Sigmoid colon (tissue), 7 donors: ENCODE results near the gene RIMS4. TPM values are rescaled to one million over a fixed set of nuclear protein-coding genes. Genes with fewer than 3 reads are reported as not detected.
A peak's percentile ranks its signal among the peaks of the same experiment; 100 is the strongest.

Experiments
- DNase-seq: peaks from one replicate; pipeline ENCODE4 v3.0.0-alpha.2; 2019
- H3K27ac ChIP-seq, 4 donors: fragments of 200-600 bp; sonication (generic); one replicate each; pipeline ENCODE4 v1.5.1; 2016 to 2019; ENCODE audit warnings: mild to moderate bottlenecking in 1 of 4
- H3K27me3 ChIP-seq, 3 donors: fragments of 200-600 bp; sonication (generic); one replicate each; pipeline ENCODE4 v1.5.1; 2019; ENCODE audit warnings: mild to moderate bottlenecking in 1 of 3
- H3K36me3 ChIP-seq, 4 donors: fragments of 200-600 bp; sonication (generic); one replicate each; pipeline ENCODE4 v1.5.1; 2016 to 2019
- H3K4me1 ChIP-seq, 4 donors: fragments of 200-600 bp; sonication (generic); one replicate each; pipeline ENCODE4 v1.5.1; 2017 to 2019
- H3K4me3 ChIP-seq, 4 donors: fragments of 200-600 bp; sonication (generic); one replicate each; pipeline ENCODE4 v1.5.1; 2017 to 2019; ENCODE audit warnings: mild to moderate bottlenecking in 2 of 4, moderate library complexity in 1 of 4
- H3K9me3 ChIP-seq, 4 donors: fragments of 200-600 bp in 3 of 4; sonication (generic) in 3 of 4; one replicate each; pipeline versions ENCODE4 v1.5.1 to v1.6.1; 2013 to 2019
- EP300 ChIP-seq, 4 donors: sonication (generic); formaldehyde crosslinking; IDR thresholded peaks; one replicate each; pipeline ENCODE4 v1.6.1; 2017; ENCODE audit warnings: antibody characterized with exemption in 4 of 4
- POLR2A ChIP-seq, 2 donors: fragments of 450-650 bp; IDR thresholded peaks; one replicate each; pipeline ENCODE4 v1.6.1; 2016; ENCODE audit warnings: antibody characterized with exemption in 2 of 2, mild to moderate bottlenecking in 2 of 2, moderate library complexity in 2 of 2
- POLR2AphosphoS5 ChIP-seq, 4 donors: sonication (generic); formaldehyde crosslinking; IDR thresholded peaks; one replicate each; pipeline ENCODE4 v1.6.1; 2017; ENCODE audit warnings: antibody characterized with exemption in 4 of 4
- WGBS, 2 donors: extraction: QIAGEN DNeasy Blood & Tissue Kit; methylation state at CpG; one replicate each; pipeline ENCODE4 v1.1.7; 2013; 5-methylcytosine and 5-hydroxymethylcytosine counted together
- intact Hi-C: fragments of 100-400 bp; cut with DNase I; formaldehyde crosslinking; loops from one replicate; pipeline ENCODE4 v1.15.1; 2023
- polyA plus RNA-seq, 3 donors: library from polyadenylated mRNA; stranded (reverse); fragments of 200-250 nt; gene quantifications; one replicate each; pipeline ENCODE4 v1.2.3, GENCODE V29; 2013
- total RNA-seq, 4 donors: library from RNA; depleted of rRNA; stranded (reverse); fragments of >200 nt; gene quantifications; one replicate each; pipeline ENCODE4 v1.1.0, GENCODE V29; 2016
- TF ChIP-seq, protein P1 (sequence below), 4 experiments: fragments of 450-650 bp in 3 of 4; fragments of 200-600 bp in 1 of 4; IDR thresholded peaks; one replicate each; pipeline ENCODE4 v1.5.1; 2016 to 2019; ENCODE audit warnings: antibody characterized with exemption in 4 of 4, mild to moderate bottlenecking in 3 of 4, moderate library complexity in 2 of 4
- donor health status: healthy with polysubstance abuse.
- donor health status: Bipolar disorder and iron deficiency.
- donor health status: healthy.

Gene RIMS4
- total and polyA plus RNA-seq, 7 donors, result 0.14 to 2.1 (median 0.55) TPM

DNA sequence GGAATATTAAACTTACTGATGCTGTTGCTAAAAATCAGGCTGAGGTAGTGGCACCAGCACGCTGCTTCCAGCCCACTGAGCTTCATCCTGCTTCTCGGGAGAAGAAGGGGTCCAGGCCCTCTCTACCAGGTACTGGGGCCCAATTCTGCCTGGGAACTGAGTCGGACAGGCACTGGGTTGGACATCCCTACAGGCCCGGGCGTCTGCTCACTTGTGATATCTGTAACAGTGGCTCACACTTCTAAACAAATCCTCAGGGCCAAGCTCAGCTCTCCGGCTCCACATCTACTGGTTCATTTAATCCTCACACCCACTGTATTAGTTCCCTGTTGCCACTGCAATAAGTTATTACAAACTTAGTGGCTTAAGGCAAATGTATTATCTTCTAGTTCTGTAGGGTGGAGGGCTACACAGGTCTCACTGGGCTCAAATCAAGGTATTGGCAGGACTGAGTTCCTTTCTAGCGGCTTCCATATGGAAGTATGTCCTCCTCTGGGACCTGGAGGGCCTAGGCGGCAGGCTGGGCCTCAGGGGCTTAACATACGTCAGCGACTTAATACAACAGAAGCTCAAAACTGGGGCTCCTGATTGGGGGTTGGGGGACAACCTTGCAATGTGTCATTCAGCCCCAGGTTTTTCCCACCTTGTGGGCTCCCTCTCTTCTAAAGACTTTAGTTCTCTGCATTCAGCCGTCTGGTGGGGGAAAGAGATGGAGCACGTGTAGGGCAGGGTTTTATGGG lies 66.3 kb downstream of the RIMS4 start:
- no peaks in the 10 kb centered on the region for H3K9me3 ChIP-seq
- no peak for TF ChIP-seq EP300 (IDR thresholded peaks at IDR 0.05)
- no peak for TF ChIP-seq POLR2AphosphoS5 (IDR thresholded peaks at IDR 0.05)
- TF ChIP-seq, protein P1, sequence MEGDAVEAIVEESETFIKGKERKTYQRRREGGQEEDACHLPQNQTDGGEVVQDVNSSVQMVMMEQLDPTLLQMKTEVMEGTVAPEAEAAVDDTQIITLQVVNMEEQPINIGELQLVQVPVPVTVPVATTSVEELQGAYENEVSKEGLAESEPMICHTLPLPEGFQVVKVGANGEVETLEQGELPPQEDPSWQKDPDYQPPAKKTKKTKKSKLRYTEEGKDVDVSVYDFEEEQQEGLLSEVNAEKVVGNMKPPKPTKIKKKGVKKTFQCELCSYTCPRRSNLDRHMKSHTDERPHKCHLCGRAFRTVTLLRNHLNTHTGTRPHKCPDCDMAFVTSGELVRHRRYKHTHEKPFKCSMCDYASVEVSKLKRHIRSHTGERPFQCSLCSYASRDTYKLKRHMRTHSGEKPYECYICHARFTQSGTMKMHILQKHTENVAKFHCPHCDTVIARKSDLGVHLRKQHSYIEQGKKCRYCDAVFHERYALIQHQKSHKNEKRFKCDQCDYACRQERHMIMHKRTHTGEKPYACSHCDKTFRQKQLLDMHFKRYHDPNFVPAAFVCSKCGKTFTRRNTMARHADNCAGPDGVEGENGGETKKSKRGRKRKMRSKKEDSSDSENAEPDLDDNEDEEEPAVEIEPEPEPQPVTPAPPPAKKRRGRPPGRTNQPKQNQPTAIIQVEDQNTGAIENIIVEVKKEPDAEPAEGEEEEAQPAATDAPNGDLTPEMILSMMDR (IDR thresholded peaks at IDR 0.05), result no peak
- no peak for TF ChIP-seq POLR2A (IDR thresholded peaks at IDR 0.05)
- no peak overlapping the region for H3K4me3 ChIP-seq
- intact Hi-C loops, result no loop called here
- H3K4me1 ChIP-seq, result peaks cover 0 to 14% (median 11%) of the 10 kb centered on the region in 4 donors
- no peak overlapping the region for H3K27ac ChIP-seq
- H3K36me3 ChIP-seq, result no peaks in the 10 kb centered on the region
- 91 to 93% methylated on average over 12 of the region's 12 CpGs for WGBS, 2 donors
- peaks cover 8 to 42% (median 17%) of the 10 kb centered on the region in 3 donors for H3K27me3 ChIP-seq
- no peak for DNase-seq

DNA sequence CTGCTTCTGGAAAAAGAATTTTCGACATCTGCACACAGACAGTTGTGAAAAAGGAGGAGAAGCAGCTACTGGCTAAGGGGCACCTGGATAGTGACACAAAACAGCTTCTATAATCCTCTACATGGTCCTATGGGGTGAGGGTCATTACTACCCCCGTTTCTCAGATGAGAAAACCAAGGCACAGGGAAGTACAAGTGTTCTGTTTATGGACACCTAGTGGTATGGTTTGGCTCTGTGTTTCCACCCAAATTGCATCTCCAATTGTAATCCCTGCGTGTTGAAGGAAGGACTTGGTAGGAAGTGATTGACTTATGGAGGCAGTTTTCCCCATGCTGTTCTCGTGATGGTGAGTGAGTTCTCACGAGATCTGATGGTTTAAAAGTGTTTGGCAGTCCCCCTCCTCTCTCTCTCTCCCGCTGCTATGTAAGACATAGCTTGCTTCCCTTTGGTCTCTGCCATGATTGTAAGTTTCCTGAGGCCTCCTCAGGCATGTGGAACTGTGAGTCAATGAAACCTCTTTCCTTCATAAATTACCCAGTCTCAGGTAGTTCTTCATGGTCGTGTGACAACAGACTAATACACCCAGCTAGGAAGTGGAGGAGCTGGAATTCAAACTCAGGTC lies 67.2 kb downstream of the RIMS4 start:
- intact Hi-C loops, result no loop called here
- no peaks in the 10 kb centered on the region for H3K36me3 ChIP-seq
- H3K9me3 ChIP-seq, result no peaks in the 10 kb centered on the region
- H3K4me1 ChIP-seq, result peaks cover 0 to 16% (median 11%) of the 10 kb centered on the region in 4 donors
- TF ChIP-seq POLR2AphosphoS5 (IDR thresholded peaks at IDR 0.05) (no peak), EP300 (IDR thresholded peaks at IDR 0.05) (no peak), POLR2A (IDR thresholded peaks at IDR 0.05) (no peak)
- TF ChIP-seq, protein P1 (IDR thresholded peaks at IDR 0.05), result no peak
- 70 to 75% methylated on average over 7 of the region's 7 CpGs for WGBS, 2 donors
- H3K27ac ChIP-seq, result peak overlapping the region in 1 of 4 donors; percentile 38
- H3K27me3 ChIP-seq, result peaks cover 8 to 40% (median 17%) of the 10 kb centered on the region in 3 donors
- H3K4me3 ChIP-seq, result no peak overlapping the region
- DNase-seq, result no peak

DNA sequence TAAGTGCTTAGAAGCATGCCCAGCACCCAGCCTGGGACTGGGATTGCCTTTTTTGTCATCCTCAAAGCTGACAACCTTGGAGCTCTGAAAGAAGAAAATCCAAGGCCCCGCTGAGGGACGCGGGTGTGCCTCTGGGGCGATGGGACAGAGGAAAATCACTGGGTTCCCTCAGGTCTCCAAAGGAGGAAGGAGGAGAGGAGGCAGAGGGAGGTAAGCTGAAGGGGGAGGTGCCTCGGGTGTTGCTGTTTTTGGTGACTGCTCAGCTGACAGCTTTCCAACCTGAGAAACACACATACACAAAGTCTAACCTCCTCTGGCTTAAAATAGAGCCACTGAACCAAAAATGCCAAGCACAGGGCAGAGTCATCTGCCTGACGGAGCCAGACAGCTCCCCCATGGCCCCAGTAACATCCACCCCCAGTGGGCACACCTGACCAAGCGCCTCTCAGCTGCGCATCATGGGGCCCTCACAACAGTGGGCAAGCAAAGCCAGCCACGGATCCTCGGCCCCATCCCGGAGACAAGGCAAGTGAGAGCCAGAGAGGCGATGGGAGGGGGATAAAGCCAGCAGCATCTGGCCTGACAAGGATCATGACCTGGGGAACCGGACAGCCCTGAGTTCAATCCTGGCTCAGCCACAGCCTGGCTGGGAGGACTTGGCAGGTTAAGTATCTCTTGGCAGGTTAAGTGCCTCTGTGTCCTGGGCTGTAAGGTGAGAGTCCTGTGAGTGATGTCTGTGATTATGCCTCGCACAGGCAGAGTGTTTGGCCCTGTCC lies 67.9 kb downstream of the RIMS4 start:
- DNase-seq, result no peak
- intact Hi-C loops, result no loop called here
- no peak for TF ChIP-seq POLR2A (IDR thresholded peaks at IDR 0.05)
- TF ChIP-seq EP300 (IDR thresholded peaks at IDR 0.05), result no peak
- TF ChIP-seq, protein P1 (IDR thresholded peaks at IDR 0.05), result no peak
- no peak for TF ChIP-seq POLR2AphosphoS5 (IDR thresholded peaks at IDR 0.05)
- H3K4me3 ChIP-seq, result no peak overlapping the region
- peaks cover 8 to 40% (median 17%) of the 10 kb centered on the region in 3 donors for H3K27me3 ChIP-seq
- 87 to 90% methylated on average over 14 of the region's 14 CpGs for WGBS, 2 donors
- H3K4me1 ChIP-seq, result peaks cover 0 to 16% (median 11%) of the 10 kb centered on the region in 4 donors
- no peaks in the 10 kb centered on the region for H3K9me3 ChIP-seq
- H3K36me3 ChIP-seq, result no peaks in the 10 kb centered on the region
- H3K27ac ChIP-seq, result peak overlapping the region in 1 of 4 donors; percentile 38

DNA sequence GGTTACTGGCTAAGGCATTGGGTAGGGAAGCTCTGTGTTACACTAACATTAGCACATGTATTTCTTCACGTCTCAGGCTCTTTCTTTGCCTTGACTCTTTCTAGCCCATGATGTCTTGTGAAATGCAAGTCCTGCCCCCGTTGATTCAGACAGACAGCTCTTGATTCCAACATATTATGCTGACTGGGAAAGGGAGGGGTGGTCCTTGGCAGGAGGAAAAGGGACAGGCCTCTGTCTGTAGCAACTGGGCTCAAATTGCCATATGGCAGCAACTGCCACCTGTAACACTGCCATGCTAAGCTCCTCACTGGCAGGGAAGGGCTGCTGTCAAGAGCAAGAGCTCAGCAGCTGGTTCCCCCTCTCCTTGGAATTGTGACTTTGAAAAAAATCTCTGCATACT lies 70.4 kb downstream of the RIMS4 start:
- intact Hi-C loops, result loop anchor here (10.0 kb wide), 2 partner anchors 205 to 525 kb away; partner anchors contain the start of gene OSER1
- H3K4me1 ChIP-seq, result peaks cover 0 to 5% (median 0%) of the 10 kb centered on the region in 4 donors

More for the DNA sequence above, 70.4 kb downstream of the RIMS4 start:
- no peaks in the 10 kb centered on the region for H3K9me3 ChIP-seq
- no peak for DNase-seq
- no peak overlapping the region for H3K4me3 ChIP-seq
- H3K27ac ChIP-seq, result no peak overlapping the region
- WGBS, 2 donors, result 80 to 85% methylated on average over 2 of the region's 2 CpGs
- H3K27me3 ChIP-seq, result peaks cover 0 to 15% (median 0%) of the 10 kb centered on the region in 3 donors
- TF ChIP-seq, protein P1 (IDR thresholded peaks at IDR 0.05), result no peak
- no peak for TF ChIP-seq POLR2AphosphoS5 (IDR thresholded peaks at IDR 0.05)
- no peak for TF ChIP-seq POLR2A (IDR thresholded peaks at IDR 0.05)
- TF ChIP-seq EP300 (IDR thresholded peaks at IDR 0.05), result no peak
- no peaks in the 10 kb centered on the region for H3K36me3 ChIP-seq
